ENCODE results near the gene PTPRE. TPM values are rescaled to one million over a fixed set of nuclear protein-coding genes. Genes with fewer than 3 reads are reported as not detected.
"Not testable (repeated sequence)": the region's sequence is repeated elsewhere in the genome, so short reads cannot be mapped to it uniquely, and the experiment has no call there.

PTPRE gene
- total RNA-seq, 3 donors from 2014 or later (not counting 1 experiment from before 2014, with no cell fraction given): 274 to 280 (median 275) TPM

GRCh38 chr10:127987467-127988380 is 80.8 kb downstream of the PTPRE start:
- Mint-ChIP-seq H3K4me1 (peaks cover 20 to 31% of the 10 kb centered on the region in 2 donors), H3K9me3 (no peaks in the 10 kb centered on the region), H3K4me3 (no peak overlapping the region), H3K27me3 (ENCODE audit: low read depth in 2 of 2) (no peaks in the 10 kb centered on the region), H3K36me3 (no peaks in the 10 kb centered on the region), H3K27ac (no peak overlapping the region)
- TF ChIP-seq CTCF (IDR thresholded peaks at IDR 0.05): no peak
- Histone ChIP-seq H3K4me3 (ENCODE audit: low read length) (no peak overlapping the region), H3K27ac (ENCODE audit: low read length) (no peak overlapping the region), H3K4me1 (ENCODE audit: control insufficient read depth, insufficient read depth, low read length) (peaks cover 8% of the 10 kb centered on the region), H3K9me3 (ENCODE audit: control insufficient read depth, insufficient read depth, low read length) (no peaks in the 10 kb centered on the region), H3K36me3 (ENCODE audit: control insufficient read depth, insufficient read depth, low read length) (no peaks in the 10 kb centered on the region), H3K27me3 (ENCODE audit: control insufficient read depth, insufficient read depth, low read length) (no peaks in the 10 kb centered on the region)
- WGBS (ENCODE audit: insufficient coverage): 92% methylated on average over 14 of the region's 14 CpGs
- intact Hi-C loops (cut with micrococcal nuclease): no loop called here
- ATAC-seq: no peak
- no peak for DNase-seq

GRCh38 chr10:127989481-127990012 is 82.6 kb downstream of the PTPRE start:
- DNase-seq (no peak), ATAC-seq (no peak)
- H3K4me1 Mint-ChIP-seq: peaks cover 20 to 22% of the 10 kb centered on the region in 2 donors
- Histone ChIP-seq H3K4me1 (ENCODE audit: control insufficient read depth, insufficient read depth, low read length) (peaks cover 8% of the 10 kb centered on the region), H3K27ac (ENCODE audit: low read length) (no peak overlapping the region), H3K36me3 (ENCODE audit: control insufficient read depth, insufficient read depth, low read length) (no peaks in the 10 kb centered on the region), H3K27me3 (ENCODE audit: control insufficient read depth, insufficient read depth, low read length) (no peaks in the 10 kb centered on the region), H3K9me3 (ENCODE audit: control insufficient read depth, insufficient read depth, low read length) (no peaks in the 10 kb centered on the region), H3K4me3 (ENCODE audit: low read length) (no peak overlapping the region)
- TF ChIP-seq CTCF (IDR thresholded peaks at IDR 0.05): no peak
- H3K4me3 Mint-ChIP-seq: no peak overlapping the region
- H3K27ac Mint-ChIP-seq: peak overlapping the region in 1 of 2 donors; percentile 83
- intact Hi-C loops (cut with micrococcal nuclease): loop anchor here (2.0 kb wide), 1 partner anchor 75 kb away; no protein-coding TSS in a partner anchor
- no peaks in the 10 kb centered on the region for H3K36me3 Mint-ChIP-seq
- no peaks in the 10 kb centered on the region for H3K9me3 Mint-ChIP-seq
- 63% methylated on average over 3 of the region's 8 CpGs for WGBS (ENCODE audit: insufficient coverage)
- no peaks in the 10 kb centered on the region for H3K27me3 Mint-ChIP-seq (ENCODE audit: low read depth in 2 of 2)

- H3K4me1 ChIP-seq (ENCODE audit: control insufficient read depth, insufficient read depth, low read length); H3K36me3 Mint-ChIP-seq; H3K27ac ChIP-seq (ENCODE audit: low read length); H3K27me3 ChIP-seq (ENCODE audit: control insufficient read depth, insufficient read depth, low read length); H3K9me3 Mint-ChIP-seq; H3K9me3 ChIP-seq (ENCODE audit: control insufficient read depth, insufficient read depth, low read length); H3K36me3 ChIP-seq (ENCODE audit: control insufficient read depth, insufficient read depth, low read length); H3K4me3 ChIP-seq (ENCODE audit: low read length); H3K27me3 Mint-ChIP-seq (ENCODE audit: low read depth in 2 of 2): not testable (repeated sequence)
- peak; percentile 39 to 43 for DNase-seq
- ATAC-seq: peak; percentile 79 to 89 (median 85)
- Mint-ChIP-seq H3K4me1 (peaks cover 18 to 20% of the 10 kb centered on the region in 2 donors), H3K27ac (peak overlapping the region; percentile 83 to 84), H3K4me3 (peak overlapping the region; percentile 66)
- 42% methylated on average over 6 of the region's 9 CpGs for WGBS (ENCODE audit: insufficient coverage)
- intact Hi-C loops (cut with micrococcal nuclease): loop anchor here (2.0 kb wide), 1 partner anchor 75 kb away; no protein-coding TSS in a partner anchor
Measured at GRCh38 chr10:127990132-127990788, 83.4 kb downstream of the PTPRE start.
